Measurements from ENCODE around the gene RGR. TPM values are rescaled to one million over a fixed set of nuclear protein-coding genes. Genes with fewer than 3 reads are reported as not detected.

The RGR gene
- total and polyA plus RNA-seq, 2 experiments from 2014 or later = not detected

GRCh38 chr10:84221916-84222315 is 22.9 kb upstream of the RGR start:
- Histone ChIP-seq H3K4me3 (no peak overlapping the region), H3K79me2 (replicated peaks; ENCODE audit: insufficient read depth) (no peaks in the 10 kb centered on the region), H2AFZ (no peak overlapping the region), H4K20me1 (replicated peaks; ENCODE audit: insufficient read depth) (no peaks in the 10 kb centered on the region), H3K36me3 (ENCODE audit: insufficient read depth) (no peaks in the 10 kb centered on the region), H3K9me2 (ENCODE audit: insufficient read depth) (no peaks in the 10 kb centered on the region), H3K27me3 (ENCODE audit: insufficient read depth) (no peaks in the 10 kb centered on the region), H3F3A (replicated peaks; ENCODE audit: low read depth) (no peaks in the 10 kb centered on the region), H3K4me1 (ENCODE audit: insufficient read depth) (no peaks in the 10 kb centered on the region), H3K27ac (ENCODE audit: low read depth) (no peak overlapping the region), H3K4me2 (no peak overlapping the region)
- TF ChIP-seq STAT1 (IDR thresholded peaks at IDR 0.05; ENCODE audit: unreplicated experiment) = no peak
- no peak for TF ChIP-seq EZH2phosphoT487 (IDR thresholded peaks at IDR 0.05; ENCODE audit: unreplicated experiment)
- no peak for TF ChIP-seq POLR2AphosphoS5 (IDR thresholded peaks at IDR 0.05; ENCODE audit: low read depth)
- TF ChIP-seq JUNB (IDR thresholded peaks at IDR 0.05; ENCODE audit: unreplicated experiment) = no peak
- TF ChIP-seq ZNF114 (CRISPR knock-in tag; IDR thresholded peaks at IDR 0.05) = no peak
- TF ChIP-seq, protein P1, sequence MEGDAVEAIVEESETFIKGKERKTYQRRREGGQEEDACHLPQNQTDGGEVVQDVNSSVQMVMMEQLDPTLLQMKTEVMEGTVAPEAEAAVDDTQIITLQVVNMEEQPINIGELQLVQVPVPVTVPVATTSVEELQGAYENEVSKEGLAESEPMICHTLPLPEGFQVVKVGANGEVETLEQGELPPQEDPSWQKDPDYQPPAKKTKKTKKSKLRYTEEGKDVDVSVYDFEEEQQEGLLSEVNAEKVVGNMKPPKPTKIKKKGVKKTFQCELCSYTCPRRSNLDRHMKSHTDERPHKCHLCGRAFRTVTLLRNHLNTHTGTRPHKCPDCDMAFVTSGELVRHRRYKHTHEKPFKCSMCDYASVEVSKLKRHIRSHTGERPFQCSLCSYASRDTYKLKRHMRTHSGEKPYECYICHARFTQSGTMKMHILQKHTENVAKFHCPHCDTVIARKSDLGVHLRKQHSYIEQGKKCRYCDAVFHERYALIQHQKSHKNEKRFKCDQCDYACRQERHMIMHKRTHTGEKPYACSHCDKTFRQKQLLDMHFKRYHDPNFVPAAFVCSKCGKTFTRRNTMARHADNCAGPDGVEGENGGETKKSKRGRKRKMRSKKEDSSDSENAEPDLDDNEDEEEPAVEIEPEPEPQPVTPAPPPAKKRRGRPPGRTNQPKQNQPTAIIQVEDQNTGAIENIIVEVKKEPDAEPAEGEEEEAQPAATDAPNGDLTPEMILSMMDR (conservative IDR thresholded peaks at IDR 0.05; ENCODE audit: low read depth in 2 of 2) = no peak
- no peak for TF ChIP-seq CREB1 (CRISPR knock-in tag; IDR thresholded peaks at IDR 0.05; ENCODE audit: low read depth)
- TF ChIP-seq, protein P2, sequence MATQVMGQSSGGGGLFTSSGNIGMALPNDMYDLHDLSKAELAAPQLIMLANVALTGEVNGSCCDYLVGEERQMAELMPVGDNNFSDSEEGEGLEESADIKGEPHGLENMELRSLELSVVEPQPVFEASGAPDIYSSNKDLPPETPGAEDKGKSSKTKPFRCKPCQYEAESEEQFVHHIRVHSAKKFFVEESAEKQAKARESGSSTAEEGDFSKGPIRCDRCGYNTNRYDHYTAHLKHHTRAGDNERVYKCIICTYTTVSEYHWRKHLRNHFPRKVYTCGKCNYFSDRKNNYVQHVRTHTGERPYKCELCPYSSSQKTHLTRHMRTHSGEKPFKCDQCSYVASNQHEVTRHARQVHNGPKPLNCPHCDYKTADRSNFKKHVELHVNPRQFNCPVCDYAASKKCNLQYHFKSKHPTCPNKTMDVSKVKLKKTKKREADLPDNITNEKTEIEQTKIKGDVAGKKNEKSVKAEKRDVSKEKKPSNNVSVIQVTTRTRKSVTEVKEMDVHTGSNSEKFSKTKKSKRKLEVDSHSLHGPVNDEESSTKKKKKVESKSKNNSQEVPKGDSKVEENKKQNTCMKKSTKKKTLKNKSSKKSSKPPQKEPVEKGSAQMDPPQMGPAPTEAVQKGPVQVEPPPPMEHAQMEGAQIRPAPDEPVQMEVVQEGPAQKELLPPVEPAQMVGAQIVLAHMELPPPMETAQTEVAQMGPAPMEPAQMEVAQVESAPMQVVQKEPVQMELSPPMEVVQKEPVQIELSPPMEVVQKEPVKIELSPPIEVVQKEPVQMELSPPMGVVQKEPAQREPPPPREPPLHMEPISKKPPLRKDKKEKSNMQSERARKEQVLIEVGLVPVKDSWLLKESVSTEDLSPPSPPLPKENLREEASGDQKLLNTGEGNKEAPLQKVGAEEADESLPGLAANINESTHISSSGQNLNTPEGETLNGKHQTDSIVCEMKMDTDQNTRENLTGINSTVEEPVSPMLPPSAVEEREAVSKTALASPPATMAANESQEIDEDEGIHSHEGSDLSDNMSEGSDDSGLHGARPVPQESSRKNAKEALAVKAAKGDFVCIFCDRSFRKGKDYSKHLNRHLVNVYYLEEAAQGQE (IDR thresholded peaks at IDR 0.05; ENCODE audit: unreplicated experiment) = no peak
- peaks cover 2% of the 10 kb centered on the region for H3K27me3 Mint-ChIP-seq (ENCODE audit: insufficient read depth, low read depth, poor library complexity)
- H3K4me1 Mint-ChIP-seq = no peaks in the 10 kb centered on the region
- H3K27ac Mint-ChIP-seq = no peak overlapping the region
- DNase-seq (ENCODE audit: low spot score) = no peak
- H3K9me3 Mint-ChIP-seq = no peaks in the 10 kb centered on the region
- H3K4me3 Mint-ChIP-seq = no peak overlapping the region
- ATAC-seq = no peak
- H3K36me3 Mint-ChIP-seq (ENCODE audit: low read depth) = no peaks in the 10 kb centered on the region

GRCh38 chr10:84224411-84225028 is 20.3 kb upstream of the RGR start:
- Mint-ChIP-seq H3K9me3 (no peaks in the 10 kb centered on the region), H3K4me1 (no peaks in the 10 kb centered on the region), H3K27ac (no peak overlapping the region), H3K4me3 (no peak overlapping the region), H3K27me3 (ENCODE audit: insufficient read depth, low read depth, poor library complexity) (peaks cover 2% of the 10 kb centered on the region), H3K36me3 (ENCODE audit: low read depth) (no peaks in the 10 kb centered on the region)
- Histone ChIP-seq H3K36me3 (ENCODE audit: insufficient read depth) (no peaks in the 10 kb centered on the region), H3K4me2 (no peak overlapping the region), H3K27ac (ENCODE audit: low read depth) (no peak overlapping the region), H3K79me2 (replicated peaks; ENCODE audit: insufficient read depth) (no peaks in the 10 kb centered on the region), H3K9me2 (ENCODE audit: insufficient read depth) (peaks cover 7% of the 10 kb centered on the region; the same call in 1 of the 2 replicates), H4K20me1 (replicated peaks; ENCODE audit: insufficient read depth) (no peaks in the 10 kb centered on the region), H3K4me1 (ENCODE audit: insufficient read depth) (no peaks in the 10 kb centered on the region), H3K4me3 (no peak overlapping the region), H3F3A (replicated peaks; ENCODE audit: low read depth) (no peaks in the 10 kb centered on the region), H2AFZ (no peak overlapping the region), H3K27me3 (ENCODE audit: insufficient read depth) (no peaks in the 10 kb centered on the region)
- ATAC-seq (peak; percentile 88), DNase-seq (ENCODE audit: low spot score) (peak; percentile 72)
- TF ChIP-seq, protein P2 (IDR thresholded peaks at IDR 0.05; ENCODE audit: unreplicated experiment) = peak; percentile 96
- no peak for TF ChIP-seq CREB1 (CRISPR knock-in tag; IDR thresholded peaks at IDR 0.05; ENCODE audit: low read depth)
